Peyer's patch (tissue), 4 donors: Measurements from ENCODE around the gene SEC14L2. TPM values are rescaled to one million over a fixed set of nuclear protein-coding genes. Genes with fewer than 3 reads are reported as not detected.
"Not testable (repeated sequence)": the region's sequence is repeated elsewhere in the genome, so short reads cannot be mapped to it uniquely, and the experiment has no call there.

Experiments used
- DNase-seq, 3 donors: peaks; one replicate each; pipeline ENCODE4 v3.0.0-alpha.2; 2017 to 2019
- H3K27ac ChIP-seq, 4 donors: fragments of 200-600 bp; sonication (generic); one replicate each; pipeline ENCODE4 v1.5.1; 2016 to 2019
- H3K27me3 ChIP-seq, 2 donors: fragments of 200-600 bp; sonication (generic); one replicate each; pipeline ENCODE4 v1.5.1; 2019
- H3K36me3 ChIP-seq, 3 donors: fragments of 200-600 bp; sonication (generic); one replicate each; pipeline ENCODE4 v1.5.1; 2016 to 2019
- H3K4me1 ChIP-seq, 4 donors: fragments of 200-600 bp; sonication (generic); one replicate each; pipeline ENCODE4 v1.5.1; 2016 to 2019
- H3K4me3 ChIP-seq, 4 donors: fragments of 200-600 bp; sonication (generic); 1 replicate in 3 of 4; 2 replicates in 1 of 4; pipeline ENCODE4 v1.5.1; 2016 to 2019; ENCODE audit warnings: mild to moderate bottlenecking in 1 of 4
- H3K9me3 ChIP-seq, 4 donors: fragments of 200-600 bp; sonication (generic); one replicate each; pipeline ENCODE4 v1.5.1; 2016 to 2019; ENCODE audit warnings: mild to moderate bottlenecking in 1 of 4
- CTCF ChIP-seq, 6 experiments: fragments of 450-650 bp in 4 of 6; fragments of 200-600 bp in 2 of 6; sonication (generic) in 1 of 6; IDR thresholded peaks; one replicate each; pipeline ENCODE4 v1.5.1; 2017 to 2019; ENCODE audit warnings: antibody characterized with exemption in 6 of 6, mild to moderate bottlenecking in 3 of 6, moderate library complexity in 1 of 6
- POLR2A ChIP-seq, 2 donors: fragments of 450-650 bp; IDR thresholded peaks; one replicate each; pipeline ENCODE4 v1.5.1; 2017; ENCODE audit warnings: antibody characterized with exemption in 2 of 2, mild to moderate bottlenecking in 2 of 2, moderate library complexity in 2 of 2
- total RNA-seq, 4 donors: library from RNA; depleted of rRNA; stranded (reverse); fragments of >200 nt; gene quantifications; one replicate each; pipeline ENCODE4 v1.1.0, GENCODE V29; 2016

Gene SEC14L2
- total RNA-seq, 4 donors from 2014 or later, result 3.3 to 53.6 (median 34.6) TPM

GRCh38 chr22:30444632-30445437 lies 48.0 kb downstream of the SEC14L2 start:
- Histone ChIP-seq H3K27me3 (no peaks in the 10 kb centered on the region), H3K27ac (no peak overlapping the region), H3K4me3 (no peak overlapping the region), H3K9me3 (no peaks in the 10 kb centered on the region), H3K4me1 (no peaks in the 10 kb centered on the region), H3K36me3 (no peaks in the 10 kb centered on the region)
- TF ChIP-seq CTCF (IDR thresholded peaks at IDR 0.05) (peak; percentile 51 to 80 (median 68)), POLR2A (IDR thresholded peaks at IDR 0.05) (no peak)
- DNase-seq, result peak in 1 of 3 donors; percentile 72

GRCh38 chr22:30445438-30446145 lies 48.8 kb downstream of the SEC14L2 start:
- no peak for DNase-seq
- no peak for TF ChIP-seq POLR2A (IDR thresholded peaks at IDR 0.05)
- Histone ChIP-seq H3K4me1 (no peaks in the 10 kb centered on the region), H3K4me3 (no peak overlapping the region), H3K36me3 (no peaks in the 10 kb centered on the region), H3K27me3 (no peaks in the 10 kb centered on the region), H3K27ac (no peak overlapping the region), H3K9me3 (no peaks in the 10 kb centered on the region)

GRCh38 chr22:30447656-30448055 lies 50.8 kb downstream of the SEC14L2 start:
- Histone ChIP-seq H3K9me3 (no peaks in the 10 kb centered on the region), H3K4me3 (no peak overlapping the region), H3K27ac (no peak overlapping the region), H3K36me3 (no peaks in the 10 kb centered on the region), H3K27me3 (no peaks in the 10 kb centered on the region), H3K4me1 (no peaks in the 10 kb centered on the region)
- DNase-seq, result no peak
- no peak for TF ChIP-seq POLR2A (IDR thresholded peaks at IDR 0.05)
- no peak for TF ChIP-seq CTCF (IDR thresholded peaks at IDR 0.05)

- DNase-seq, H3K9me3 ChIP-seq, H3K27me3 ChIP-seq, H3K4me1 ChIP-seq, H3K27ac ChIP-seq, H3K36me3 ChIP-seq, H3K4me3 ChIP-seq: not testable (repeated sequence)
Observed at GRCh38 chr22:30451488-30451887, 54.7 kb downstream of the SEC14L2 start.

- Histone ChIP-seq H3K9me3 (no peaks in the 10 kb centered on the region), H3K27ac (no peak overlapping the region), H3K4me3 (no peak overlapping the region), H3K27me3 (no peaks in the 10 kb centered on the region), H3K4me1 (no peaks in the 10 kb centered on the region), H3K36me3 (no peaks in the 10 kb centered on the region)
- no peak for TF ChIP-seq POLR2A (IDR thresholded peaks at IDR 0.05)
- no peak for TF ChIP-seq CTCF (IDR thresholded peaks at IDR 0.05)
- DNase-seq, result no peak
Observed at GRCh38 chr22:30452861-30453260, 56.0 kb downstream of the SEC14L2 start.

GRCh38 chr22:30453731-30454510 lies 57.1 kb downstream of the SEC14L2 start:
- Histone ChIP-seq H3K27ac (no peak overlapping the region), H3K4me1 (no peaks in the 10 kb centered on the region), H3K4me3 (no peak overlapping the region), H3K36me3 (no peaks in the 10 kb centered on the region), H3K9me3 (no peaks in the 10 kb centered on the region), H3K27me3 (no peaks in the 10 kb centered on the region)
- no peak for DNase-seq
- TF ChIP-seq POLR2A (IDR thresholded peaks at IDR 0.05), result no peak
- TF ChIP-seq CTCF (IDR thresholded peaks at IDR 0.05), result no peak
